HEK293T (cell line): ENCODE results near the gene CAPN8.

Experiments used
- CTCF ChIA-PET: fragments of 350-600 bp; formaldehyde crosslinking; extraction: SDS; loops from one replicate; lab custom pipeline; 2021; ENCODE audit warnings: antibody characterized with exemption, inconsistent platforms; lab: Yijun Ruan, JAX
- POLR2A ChIA-PET: fragments of 350-600 bp; formaldehyde crosslinking; extraction: SDS; loops from one replicate; lab custom pipeline; 2020; ENCODE audit warnings: antibody characterized with exemption, inconsistent platforms; lab: Yijun Ruan, JAX
- DNase-seq: peaks from one replicate; pipeline ENCODE4 v3.0.0; 2012; ENCODE audit warnings: mixed read lengths; ENCODE audit errors: extremely low spot score
- ARNT ChIP-seq: fragments of 450-650 bp; IDR thresholded peaks from 2 replicates; pipeline ENCODE4 v1.6.1; 2017; ENCODE audit warnings: mild to moderate bottlenecking
- BHLHE40 ChIP-seq: fragments of 450-650 bp; IDR thresholded peaks from 2 replicates; pipeline ENCODE4 v1.6.1; 2016; ENCODE audit warnings: mild to moderate bottlenecking, moderate library complexity, borderline replicate concordance
- CTBP1 ChIP-seq: fragments of 450-650 bp; IDR thresholded peaks from 2 replicates; pipeline ENCODE4 v1.6.1; 2016; ENCODE audit warnings: borderline replicate concordance
- ELF4 ChIP-seq: fragments of 450-650 bp; IDR thresholded peaks from 2 replicates; pipeline ENCODE4 v1.6.1; 2017; ENCODE audit warnings: antibody characterized with exemption
- FOXA1 ChIP-seq: fragments of 450-650 bp; IDR thresholded peaks from 2 replicates; pipeline ENCODE4 v1.6.1; 2016; ENCODE audit warnings: mild to moderate bottlenecking
- FOXK2 ChIP-seq: fragments of 450-650 bp; IDR thresholded peaks from 2 replicates; pipeline ENCODE4 v1.6.1; 2016; ENCODE audit warnings: mild to moderate bottlenecking
- FOXM1 ChIP-seq: fragments of 450-650 bp; IDR thresholded peaks from 2 replicates; pipeline ENCODE4 v1.6.1; 2017; ENCODE audit warnings: mild to moderate bottlenecking, borderline replicate concordance
- HDGF ChIP-seq: fragments of 450-650 bp; IDR thresholded peaks from 2 replicates; pipeline ENCODE4 v1.6.1; 2017; ENCODE audit warnings: antibody characterized with exemption, borderline replicate concordance
- L3MBTL2 ChIP-seq: fragments of 450-650 bp; conservative IDR thresholded peaks from 2 replicates; pipeline ENCODE4 v1.6.1; 2016; ENCODE audit warnings: mild to moderate bottlenecking
- LEF1 ChIP-seq: fragments of 450-650 bp; IDR thresholded peaks from 2 replicates; pipeline ENCODE4 v1.6.1; 2017; ENCODE audit warnings: mild to moderate bottlenecking, borderline replicate concordance
- NFRKB ChIP-seq: fragments of 450-650 bp; IDR thresholded peaks from 2 replicates; pipeline ENCODE4 v1.6.1; 2016; ENCODE audit warnings: mild to moderate bottlenecking, moderate library complexity
- SP1 ChIP-seq: fragments of 450-650 bp; IDR thresholded peaks from 2 replicates; pipeline ENCODE4 v1.6.1; 2017
- SUZ12 ChIP-seq: fragments of 450-650 bp; IDR thresholded peaks from 2 replicates; pipeline ENCODE4 v1.6.1; 2016; ENCODE audit warnings: mild to moderate bottlenecking
- TARDBP ChIP-seq: fragments of 450-650 bp; IDR thresholded peaks from 2 replicates; pipeline ENCODE4 v1.6.1; 2016
- ZNF384 ChIP-seq: fragments of 450-650 bp; IDR thresholded peaks from 2 replicates; pipeline ENCODE4 v1.6.1; 2016
- TF ChIP-seq, protein P1 (sequence below): fragments of 450-650 bp; IDR thresholded peaks from 2 replicates; pipeline ENCODE4 v1.6.1; 2016

Gene CAPN8

GRCh38 chr1:223700388-223700918 lies 35.0 kb upstream of the CAPN8 start:
- DNase-seq: no peak
- ChIA-PET POLR2A (interaction anchor here (1.2 to 1.6 kb wide), 2 partner anchors 13 to 48 kb away, joined by 3 read pairs; no protein-coding TSS in a partner anchor), CTCF (interaction anchor here (1.2 to 2.6 kb wide), 3 partner anchors 18 to 49 kb away, joined by 3 to 22 read pairs (median 14); no protein-coding TSS in a partner anchor)
- TF ChIP-seq TARDBP: no peak
- no peak for TF ChIP-seq ARNT
- TF ChIP-seq CTBP1: no peak
- TF ChIP-seq SP1: no peak
- no peak for TF ChIP-seq BHLHE40
- no peak for TF ChIP-seq ELF4
- no peak for TF ChIP-seq L3MBTL2
- no peak for TF ChIP-seq FOXA1
- TF ChIP-seq ZNF384: no peak
- no peak for TF ChIP-seq NFRKB
- TF ChIP-seq FOXK2: no peak
- no peak for TF ChIP-seq LEF1
- TF ChIP-seq HDGF: no peak
- TF ChIP-seq FOXM1: no peak
- TF ChIP-seq SUZ12: no peak

DNA sequence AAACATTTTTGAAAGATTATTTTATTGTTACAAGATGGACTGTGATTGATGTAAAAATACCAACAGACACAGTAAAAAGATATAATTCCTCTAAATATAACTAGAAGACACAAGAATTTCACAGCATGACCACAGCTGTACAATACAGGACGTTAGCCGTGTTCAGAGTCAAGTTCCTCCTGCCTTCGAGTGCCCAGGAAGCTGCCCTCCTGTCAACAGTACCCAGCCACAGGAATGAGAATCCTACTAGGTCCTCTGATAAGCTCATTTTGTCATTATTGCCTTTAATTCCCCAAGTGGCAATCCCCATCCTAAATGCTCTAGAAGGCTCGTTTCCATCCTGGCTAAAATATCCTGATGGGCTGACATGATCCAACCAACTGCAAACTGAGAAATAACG lies 30.4 kb upstream of the CAPN8 start:
- ChIA-PET POLR2A (no interaction called here), CTCF (interaction anchor here (0.6 to 3.0 kb wide), 11 partner anchors 8 to 140 kb away, joined by 3 to 20 read pairs (median 3); no protein-coding TSS in a partner anchor)
- no peak for DNase-seq
- TF ChIP-seq ARNT (no peak), FOXM1 (no peak), TARDBP (no peak), LEF1 (no peak), FOXA1 (no peak), HDGF (no peak), ELF4 (no peak), NFRKB (no peak), BHLHE40 (no peak), CTBP1 (no peak)
- TF ChIP-seq, protein P1, sequence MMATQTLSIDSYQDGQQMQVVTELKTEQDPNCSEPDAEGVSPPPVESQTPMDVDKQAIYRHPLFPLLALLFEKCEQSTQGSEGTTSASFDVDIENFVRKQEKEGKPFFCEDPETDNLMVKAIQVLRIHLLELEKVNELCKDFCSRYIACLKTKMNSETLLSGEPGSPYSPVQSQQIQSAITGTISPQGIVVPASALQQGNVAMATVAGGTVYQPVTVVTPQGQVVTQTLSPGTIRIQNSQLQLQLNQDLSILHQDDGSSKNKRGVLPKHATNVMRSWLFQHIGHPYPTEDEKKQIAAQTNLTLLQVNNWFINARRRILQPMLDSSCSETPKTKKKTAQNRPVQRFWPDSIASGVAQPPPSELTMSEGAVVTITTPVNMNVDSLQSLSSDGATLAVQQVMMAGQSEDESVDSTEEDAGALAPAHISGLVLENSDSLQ: no peak

GRCh38 chr1:223695014-223695548 lies 29.6 kb upstream of the CAPN8 start:
- POLR2A ChIA-PET: no interaction called here
- CTCF ChIA-PET: interaction anchor here (1.1 to 3.0 kb wide), 4 partner anchors 11 to 146 kb away, joined by 3 to 20 read pairs (median 10); no protein-coding TSS in a partner anchor
- DNase-seq: no peak
- TF ChIP-seq ELF4 (no peak), ZNF384 (no peak), SP1 (no peak), ARNT (no peak), LEF1 (no peak), NFRKB (no peak), FOXK2 (no peak), FOXM1 (no peak), L3MBTL2 (no peak), CTBP1 (no peak), TARDBP (no peak), BHLHE40 (no peak), FOXA1 (no peak), HDGF (no peak), SUZ12 (no peak)
- TF ChIP-seq, protein P1: no peak

GRCh38 chr1:223691121-223691520 lies 25.6 kb upstream of the CAPN8 start:
- TF ChIP-seq FOXA1: no peak
- TF ChIP-seq ZNF384: no peak
- DNase-seq: no peak
- ChIA-PET CTCF (interaction anchor here (0.6 kb wide), 1 partner anchor 719 kb away, joined by 11 read pairs; no protein-coding TSS in a partner anchor), POLR2A (no interaction called here)

DNA sequence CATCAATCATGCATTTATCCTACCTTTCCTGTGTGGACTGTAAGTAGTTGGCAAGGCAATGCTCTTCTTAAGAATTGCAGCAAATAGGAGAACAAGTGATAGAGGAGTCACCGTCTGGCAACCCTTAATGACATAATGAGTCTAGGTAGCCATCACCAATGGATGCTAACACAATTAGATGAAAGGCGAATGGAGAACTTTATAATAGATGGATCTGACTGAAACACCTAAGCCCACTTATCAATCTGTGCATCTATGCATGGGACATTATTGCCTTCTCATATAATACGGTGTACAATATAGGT lies 18.9 kb upstream of the CAPN8 start:
- POLR2A ChIA-PET: no interaction called here
- CTCF ChIA-PET: interaction anchor here (0.7 to 4.9 kb wide), 12 partner anchors 9 to 595 kb away, joined by 3 to 43 read pairs (median 5); no protein-coding TSS in a partner anchor
- TF ChIP-seq ZNF384 (no peak), BHLHE40 (no peak), LEF1 (no peak), SUZ12 (no peak), HDGF (no peak), SP1 (no peak), L3MBTL2 (no peak), NFRKB (no peak), ARNT (no peak), FOXK2 (no peak), TARDBP (no peak)
- DNase-seq: no peak

- peak; percentile 83 for DNase-seq
- POLR2A ChIA-PET: no interaction called here
- TF ChIP-seq, protein P1: peak; percentile 49
- no peak for TF ChIP-seq TARDBP
- CTCF ChIA-PET: interaction anchor here (0.7 to 4.9 kb wide), 28 partner anchors 9 to 594 kb away, joined by 3 to 43 read pairs (median 4); no protein-coding TSS in a partner anchor
These were observed 18.3 kb upstream of the CAPN8 start for GRCh38 chr1:223683586-223684487.
